Heart right ventricle (tissue), 16 donors: ENCODE results near the gene CTNNAL1. TPM values are rescaled to one million over a fixed set of nuclear protein-coding genes. Genes with fewer than 3 reads are reported as not detected.

Experiments used
- ATAC-seq, 8 donors: fragments of 200-7000 bp; cut with Tn5 transposase; one replicate each; pipeline ENCODE4 v1.9.1; 2020; ENCODE audit warnings: mild to moderate bottlenecking in 8 of 8, moderate library complexity in 8 of 8, moderate number of reproducible peaks in 1 of 8
- DNase-seq, 2 donors: peaks; one replicate each; pipeline ENCODE4 v3.0.0-alpha.2; 2020
- H3K27ac ChIP-seq, 10 donors: fragments of 200-600 bp; sonication (generic) in 2 of 10; one replicate each; pipeline versions ENCODE4 v1.5.0 to v1.8.0; 2020 to 2022; ENCODE audit warnings: mild to moderate bottlenecking in 3 of 10
- H3K27me3 ChIP-seq, 7 donors: fragments of 200-600 bp; one replicate each; pipeline ENCODE4 v1.8.0; 2021 to 2022; ENCODE audit warnings: mild to moderate bottlenecking in 2 of 7
- H3K36me3 ChIP-seq, 9 donors: fragments of 200-600 bp; sonication (generic) in 1 of 9; one replicate each; pipeline versions ENCODE4 v1.5.0 to v1.8.0; 2020 to 2022; ENCODE audit warnings: mild to moderate bottlenecking in 2 of 9
- H3K4me1 ChIP-seq, 9 donors: fragments of 200-600 bp; sonication (generic) in 1 of 9; one replicate each; pipeline versions ENCODE4 v1.5.0 to v1.8.0; 2020 to 2022; ENCODE audit warnings: mild to moderate bottlenecking in 4 of 9
- H3K4me3 ChIP-seq, 10 donors: fragments of 200-600 bp; sonication (generic) in 2 of 10; one replicate each; pipeline versions ENCODE4 v1.5.0 to v1.8.0; 2020 to 2022; ENCODE audit warnings: mild to moderate bottlenecking in 7 of 10, moderate library complexity in 2 of 10
- H3K9me3 ChIP-seq, 11 donors: fragments of 200-600 bp in 10 of 11; sonication (generic) in 2 of 11; one replicate each; pipeline versions ENCODE4 v1.5.0 to v1.8.0; 2013 to 2022; ENCODE audit warnings: mild to moderate bottlenecking in 2 of 11, control low read depth in 1 of 11, moderate library complexity in 1 of 11
- WGBS, 2 donors: extraction: QIAGEN DNeasy Blood & Tissue Kit; methylation state at CpG; one replicate each; pipeline ENCODE4 v1.1.7; 2013; ENCODE audit warnings: inconsistent platforms in 1 of 2; 5-methylcytosine and 5-hydroxymethylcytosine counted together
- intact Hi-C, 10 donors: fragments of 100-400 bp; cut with DNase I; formaldehyde crosslinking; loops; one replicate each; pipeline versions ENCODE4 v1.11.1 to v1.14.2; 2022
- polyA plus RNA-seq, 2 donors: library from polyadenylated mRNA; stranded (reverse); fragments of 200-250 nt; gene quantifications; one replicate each; pipeline ENCODE4 v1.2.3, GENCODE V29; 2013
- total RNA-seq, 10 donors: library from RNA; stranded (reverse); fragmentation: NEBNext Ultra II Directional in 3 of 10; extraction: Animal tissue kit (Norgen Biotek cat#: 25700) in 3 of 10; gene quantifications; one replicate each; pipeline versions ENCODE4 v1.2.1 to v1.2.4, GENCODE V29; 2021 to 2023
- TF ChIP-seq, protein P1 (sequence below), 9 donors: fragments of 200-600 bp; sonication (generic) in 2 of 9; IDR thresholded peaks; one replicate each; pipeline versions ENCODE4 v1.5.0 to v1.8.0; 2021 to 2022; ENCODE audit warnings: antibody characterized with exemption in 9 of 9, mild to moderate bottlenecking in 5 of 9, moderate library complexity in 1 of 9
- donor health status: Arrhythmogenic right ventricular cardiomyopathy.
- donor health status: ischemic (EF 13 %, LVEDD 7.1; RV severe dilation, severe dysfunction).
- donor health status: healthy with polysubstance abuse.
- donor health status: DM: no; HTN: yes; CAD: no.
- donor health status: DM: no; HTN: no; CAD: no.
- donor health status: ischemic (EF 25% LVEDD 6.9; RV normal size, moderate dysfunction).
- donor health status: ischemic (EF 25% LVEDD 5.7; RV mildly dilated, moderate dysfunction).
- donor health status: healthy.
- donor health status: DM: yes; HTN: yes; CAD: no.
- donor health status: Ischemic cardiomyopathy.
- donor health status: ischemic (EF 35%, LVEDD 5.7; RV mildly dilated, moderate dysfunction).
- donor health status: nonischemic (EF 11% LVEDD 7.7; RV severe dilation, severe dysfunction).
- donor health status: DM: yes; HTN: yes; CAD: no.
- donor health status: PGD.
- donor health status: ischemic (EF 29% LVEDD 5.4; RV normal size, mild dysfunction).
- donor health status: nonischemic (EF 23%, LVEDD 6.1; RV moderate dilation, normal function).

CTNNAL1 gene
- total and polyA plus RNA-seq, 12 donors: 42.7 to 115 (median 63.2) TPM

DNA sequence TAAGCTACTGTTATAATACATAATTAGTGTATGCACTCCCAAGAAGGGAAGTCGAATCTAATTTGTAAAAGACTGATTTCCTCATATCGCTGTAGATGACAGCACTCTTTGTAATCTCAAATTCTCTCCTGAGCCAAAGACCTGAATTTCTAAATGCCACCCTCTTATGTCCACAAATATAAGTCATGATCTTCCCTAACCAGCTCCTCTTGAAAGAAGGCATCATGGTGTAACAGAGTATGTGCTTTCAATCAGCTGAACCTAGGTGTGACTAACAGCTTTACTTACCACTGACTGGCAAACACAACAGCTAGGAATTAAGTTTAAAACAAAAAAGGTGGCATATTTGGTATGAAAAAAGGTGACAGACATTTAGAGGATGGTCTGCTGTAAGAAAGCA lies 34.0 kb upstream of the CTNNAL1 start:
- peaks cover 0 to 10% (median 5%) of the 10 kb centered on the region in 9 donors for H3K4me1 ChIP-seq
- no peak overlapping the region for H3K4me3 ChIP-seq
- H3K9me3 ChIP-seq: peaks cover 0 to 7% (median 0%) of the 10 kb centered on the region in 11 donors
- intact Hi-C loops: loop anchor here in 1 of 10 donors (10.0 kb wide), 1 partner anchor 122 kb away; no protein-coding TSS in a partner anchor
- DNase-seq: no peak
- no peak for ATAC-seq
- no peaks in the 10 kb centered on the region for H3K27me3 ChIP-seq
- TF ChIP-seq, protein P1, sequence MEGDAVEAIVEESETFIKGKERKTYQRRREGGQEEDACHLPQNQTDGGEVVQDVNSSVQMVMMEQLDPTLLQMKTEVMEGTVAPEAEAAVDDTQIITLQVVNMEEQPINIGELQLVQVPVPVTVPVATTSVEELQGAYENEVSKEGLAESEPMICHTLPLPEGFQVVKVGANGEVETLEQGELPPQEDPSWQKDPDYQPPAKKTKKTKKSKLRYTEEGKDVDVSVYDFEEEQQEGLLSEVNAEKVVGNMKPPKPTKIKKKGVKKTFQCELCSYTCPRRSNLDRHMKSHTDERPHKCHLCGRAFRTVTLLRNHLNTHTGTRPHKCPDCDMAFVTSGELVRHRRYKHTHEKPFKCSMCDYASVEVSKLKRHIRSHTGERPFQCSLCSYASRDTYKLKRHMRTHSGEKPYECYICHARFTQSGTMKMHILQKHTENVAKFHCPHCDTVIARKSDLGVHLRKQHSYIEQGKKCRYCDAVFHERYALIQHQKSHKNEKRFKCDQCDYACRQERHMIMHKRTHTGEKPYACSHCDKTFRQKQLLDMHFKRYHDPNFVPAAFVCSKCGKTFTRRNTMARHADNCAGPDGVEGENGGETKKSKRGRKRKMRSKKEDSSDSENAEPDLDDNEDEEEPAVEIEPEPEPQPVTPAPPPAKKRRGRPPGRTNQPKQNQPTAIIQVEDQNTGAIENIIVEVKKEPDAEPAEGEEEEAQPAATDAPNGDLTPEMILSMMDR (IDR thresholded peaks at IDR 0.05): no peak
- no peak overlapping the region for H3K27ac ChIP-seq
- 94 to 96% methylated on average over 2 of the region's 2 CpGs for WGBS, 2 donors
- peaks cover 0 to 94% (median 47%) of the 10 kb centered on the region in 9 donors for H3K36me3 ChIP-seq

DNA sequence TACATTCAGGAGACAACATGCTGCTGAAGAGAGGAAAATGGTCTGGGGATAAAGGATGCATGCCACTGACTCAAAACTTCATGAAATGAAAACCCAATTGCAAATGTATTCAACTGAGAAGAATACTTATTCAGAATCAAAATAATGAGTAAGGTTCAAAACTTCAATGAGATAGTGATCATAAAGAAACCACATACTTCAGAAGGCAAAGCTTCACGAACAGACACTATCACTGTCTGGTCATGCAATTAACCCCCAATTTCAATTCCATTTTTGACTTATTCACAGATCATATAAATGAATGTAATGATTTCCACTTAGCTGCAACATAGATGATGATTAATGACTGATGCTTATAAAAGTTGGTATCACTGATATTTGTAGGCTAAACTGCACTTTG lies 33.0 kb upstream of the CTNNAL1 start:
- no peak for ATAC-seq
- 82 to 88% methylated on average over 1 of the region's 1 CpG for WGBS, 2 donors
- intact Hi-C loops: loop anchor here in 1 of 10 donors (10.0 kb wide), 1 partner anchor 122 kb away; no protein-coding TSS in a partner anchor

DNA sequence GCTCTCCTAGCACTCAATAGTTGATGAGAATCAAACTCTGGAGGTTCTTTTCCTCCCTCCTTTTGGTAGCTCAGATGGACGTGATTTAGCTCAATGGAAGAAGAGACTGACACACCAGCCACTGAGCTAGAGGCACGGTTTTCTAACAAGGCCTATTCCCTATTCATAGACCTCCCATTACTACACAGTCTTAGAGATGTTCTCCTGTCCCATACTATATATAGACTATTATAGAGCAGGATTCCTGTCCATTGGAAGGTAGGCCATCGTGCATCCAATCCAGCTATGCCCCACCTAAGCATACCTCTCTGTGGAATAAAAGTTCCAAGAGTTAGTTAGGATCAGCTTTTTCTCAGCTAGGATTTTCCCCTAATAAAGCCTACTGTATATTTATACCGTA lies 30.3 kb upstream of the CTNNAL1 start:
- ATAC-seq (no peak), DNase-seq (no peak)
- peaks cover 0 to 12% (median 0%) of the 10 kb centered on the region in 11 donors for H3K9me3 ChIP-seq
- no peak overlapping the region for H3K27ac ChIP-seq
- peaks cover 0 to 87% (median 30%) of the 10 kb centered on the region in 9 donors for H3K36me3 ChIP-seq
- intact Hi-C loops: loop anchor here in 1 of 10 donors (10.0 kb wide), 1 partner anchor 119 kb away; no protein-coding TSS in a partner anchor
- TF ChIP-seq, protein P1 (IDR thresholded peaks at IDR 0.05): no peak
- no peaks in the 10 kb centered on the region for H3K4me1 ChIP-seq
- no peaks in the 10 kb centered on the region for H3K27me3 ChIP-seq
- H3K4me3 ChIP-seq: no peak overlapping the region
- 96% methylated on average over 4 of the region's 4 CpGs for WGBS, 2 donors

More for the DNA sequence above, 33.0 kb upstream of the CTNNAL1 start:
- TF ChIP-seq, protein P1 (IDR thresholded peaks at IDR 0.05): no peak
- DNase-seq: no peak
- H3K4me3 ChIP-seq: no peak overlapping the region
- no peaks in the 10 kb centered on the region for H3K27me3 ChIP-seq
- H3K27ac ChIP-seq: no peak overlapping the region
- H3K36me3 ChIP-seq: peaks cover 0 to 94% (median 47%) of the 10 kb centered on the region in 9 donors
- peaks cover 0 to 12% (median 0%) of the 10 kb centered on the region in 11 donors for H3K9me3 ChIP-seq
- H3K4me1 ChIP-seq: peaks cover 0 to 1% (median 0%) of the 10 kb centered on the region in 9 donors

DNA sequence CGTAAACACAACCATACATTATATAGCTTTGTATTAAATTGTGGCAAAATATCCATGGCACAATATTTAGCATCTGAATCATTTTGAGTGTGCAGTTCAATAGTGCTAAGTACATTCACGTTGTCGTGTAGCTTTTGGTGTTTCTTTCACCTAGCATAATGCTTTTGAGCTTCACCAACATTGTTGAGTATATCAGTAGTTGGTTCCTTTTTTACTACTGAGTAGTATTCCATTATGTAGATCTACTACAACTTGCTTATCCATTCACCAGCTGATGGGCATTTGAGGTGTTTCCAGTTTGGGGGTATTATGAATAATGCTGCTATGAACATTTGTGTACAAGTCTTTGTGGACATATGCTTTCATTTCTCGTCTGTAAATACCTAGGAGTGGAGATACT lies 27.3 kb upstream of the CTNNAL1 start:
- intact Hi-C loops: loop anchor here in 1 of 10 donors (10.0 kb wide), 1 partner anchor 116 kb away; no protein-coding TSS in a partner anchor
- ATAC-seq: no peak
- Histone ChIP-seq H3K4me1 (peaks cover 0 to 16% (median 14%) of the 10 kb centered on the region in 9 donors), H3K27ac (no peak overlapping the region), H3K36me3 (peaks cover 0 to 71% (median 11%) of the 10 kb centered on the region in 9 donors), H3K4me3 (no peak overlapping the region), H3K27me3 (no peaks in the 10 kb centered on the region), H3K9me3 (peaks cover 0 to 12% (median 0%) of the 10 kb centered on the region in 11 donors)
- DNase-seq: no peak
- 99% methylated on average over 4 of the region's 4 CpGs for WGBS, 2 donors
- TF ChIP-seq, protein P1 (IDR thresholded peaks at IDR 0.05): no peak
